GM18517 (cell line): ENCODE data around the gene TMCC3.
A peak's percentile ranks its signal among the peaks of the same experiment; 100 is the strongest.
"Not testable (repeated sequence)": the region's sequence is repeated elsewhere in the genome, so short reads cannot be mapped to it uniquely, and the experiment has no call there.

Source experiments
- ATAC-seq: cut with Tn5 transposase; IDR thresholded peaks from one replicate; pipeline ENCODE4 v1.9.1; 2021; ENCODE audit warnings: mild to moderate bottlenecking, moderate library complexity; ENCODE audit not compliant: unreplicated experiment

TMCC3 gene

GRCh38 chr12:94575645-94576403 lies 74.5 kb downstream of the TMCC3 start:
- ATAC-seq = no peak

- ATAC-seq = no peak
Measured at GRCh38 chr12:94575024-94575423, 75.3 kb downstream of the TMCC3 start.

DNA sequence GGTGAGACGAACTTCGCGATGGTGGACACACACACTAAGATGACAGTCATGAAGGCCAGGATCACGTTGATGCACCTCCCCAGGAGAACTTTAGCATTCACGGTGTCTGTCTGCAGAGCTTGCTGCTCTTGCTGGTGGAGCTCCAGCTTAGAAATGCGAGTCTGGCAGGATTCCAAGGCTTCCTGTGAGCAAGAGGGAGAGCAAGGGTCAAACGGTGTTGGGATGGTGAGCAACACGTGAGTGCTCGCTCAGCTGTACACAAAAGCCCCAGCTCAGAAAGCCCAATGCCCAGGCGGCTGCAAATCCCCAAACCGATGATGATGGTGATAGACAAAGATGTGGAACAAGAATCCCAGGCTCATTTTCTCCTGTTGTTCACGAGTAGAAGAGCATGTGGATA lies 78.8 kb downstream of the TMCC3 start:
- no peak for ATAC-seq

- no peak for ATAC-seq
Measured at GRCh38 chr12:94570161-94570560, 80.2 kb downstream of the TMCC3 start.

GRCh38 chr12:94567761-94568160 lies 82.6 kb downstream of the TMCC3 start:
- ATAC-seq = no peak

GRCh38 chr12:94566345-94566744 lies 84.0 kb downstream of the TMCC3 start:
- ATAC-seq = no peak

GRCh38 chr12:94565683-94566082 lies 84.7 kb downstream of the TMCC3 start:
- ATAC-seq = no peak

- no peak for ATAC-seq
Measured at GRCh38 chr12:94563286-94563685, 87.1 kb downstream of the TMCC3 start.

DNA sequence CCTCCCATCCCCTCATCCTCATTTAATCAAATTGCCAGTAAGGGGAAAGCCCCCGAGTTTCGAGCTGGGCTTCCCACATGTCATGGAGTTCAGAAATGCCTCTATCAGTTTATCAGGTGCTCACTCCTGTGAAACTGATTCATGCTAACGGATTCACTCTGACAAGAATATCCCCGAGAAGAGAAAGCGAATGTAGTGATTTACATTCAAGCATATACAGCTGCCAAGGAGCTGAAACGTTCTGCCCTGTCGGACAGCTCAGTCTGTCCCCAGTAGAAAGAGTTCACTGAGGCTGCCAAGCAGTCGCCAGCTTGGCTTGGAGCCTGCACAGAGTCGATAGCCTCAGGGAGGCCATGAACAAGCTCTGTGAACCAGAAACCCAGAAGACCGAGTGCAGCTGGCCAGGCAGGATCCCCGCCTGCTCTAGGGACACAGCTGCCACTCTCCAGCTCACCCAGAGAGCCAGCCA lies 88.4 kb downstream of the TMCC3 start:
- peak; percentile 94 for ATAC-seq

DNA sequence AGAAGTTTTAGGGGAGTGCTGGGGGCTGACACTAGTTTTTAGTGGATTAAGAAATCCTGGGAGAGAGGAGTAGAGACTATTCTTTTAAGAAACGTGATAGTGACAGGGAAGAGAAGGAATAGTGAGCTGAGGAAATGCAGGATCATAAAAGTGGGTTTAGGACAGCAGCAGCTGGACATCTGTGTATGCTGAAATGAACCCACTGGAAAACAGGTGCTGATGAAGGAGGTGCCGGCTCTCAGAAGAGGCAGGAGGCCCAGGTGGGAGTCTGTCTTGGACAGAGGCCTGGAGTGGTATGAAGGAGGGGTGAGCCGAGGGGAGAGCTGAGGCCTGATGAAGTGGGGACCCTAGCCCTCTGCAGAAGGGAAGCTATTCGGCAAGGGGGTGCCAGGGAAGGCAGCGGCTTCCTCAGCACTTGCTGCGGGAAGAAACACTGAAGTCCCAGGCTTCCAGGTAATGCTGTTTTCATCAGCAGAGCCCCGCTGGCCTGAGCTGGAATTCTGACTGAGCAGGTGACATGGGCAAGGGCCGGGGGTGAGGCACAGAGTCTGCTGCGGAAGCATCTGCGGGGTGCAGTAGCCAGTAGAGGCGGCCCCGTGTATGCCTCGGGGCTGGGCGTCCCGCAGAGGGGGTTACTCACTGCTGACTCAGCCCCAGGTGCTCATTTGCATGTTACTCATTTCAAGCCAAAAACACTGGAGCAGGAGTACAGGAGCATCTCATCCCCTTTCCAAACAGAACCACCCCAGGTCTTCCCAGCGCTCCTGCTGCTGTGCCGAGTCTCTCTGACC lies 89.7 kb downstream of the TMCC3 start:
- peak; percentile 51 for ATAC-seq

DNA sequence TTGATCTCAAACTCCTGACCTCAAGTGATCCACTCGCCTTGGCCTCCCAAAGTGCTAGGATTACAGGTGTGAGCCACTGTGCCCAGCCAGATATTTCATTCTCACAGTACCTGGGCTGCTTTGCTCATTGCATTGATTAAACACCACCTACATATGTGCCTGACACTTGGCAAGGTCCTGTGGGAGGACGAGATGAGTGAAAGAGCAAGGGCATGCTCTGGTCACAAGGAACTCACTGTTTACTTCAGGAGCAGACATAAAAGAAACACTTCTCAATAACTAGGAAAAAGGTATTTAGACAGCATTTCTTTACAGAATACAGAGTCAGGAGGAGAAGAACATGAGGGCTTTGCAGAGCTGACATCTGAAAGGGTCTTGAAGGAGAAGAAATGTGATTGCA lies 91.7 kb downstream of the TMCC3 start:
- no peak for ATAC-seq

- no peak for ATAC-seq
Measured at GRCh38 chr12:94557746-94558295, 92.5 kb downstream of the TMCC3 start.

DNA sequence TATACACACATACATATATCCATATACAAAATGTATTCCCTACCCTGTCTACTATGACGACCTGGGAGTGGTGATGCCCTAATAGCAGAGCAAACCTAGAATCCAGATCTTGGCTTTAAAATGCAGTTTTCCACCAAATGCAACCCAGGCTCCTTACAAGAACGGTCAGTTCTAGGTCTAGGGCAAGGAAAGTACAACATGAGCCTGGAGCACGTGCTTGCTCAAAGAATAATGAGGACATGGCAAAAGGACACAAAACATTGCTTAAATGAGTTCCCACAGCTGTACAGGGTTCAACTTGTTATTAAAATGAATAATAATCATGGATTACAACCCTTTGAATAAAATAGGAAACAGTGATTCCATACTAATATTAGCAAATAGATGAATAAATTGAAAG lies 94.7 kb downstream of the TMCC3 start:
- ATAC-seq = no peak

GRCh38 chr12:94553875-94554274 lies 96.5 kb downstream of the TMCC3 start:
- no peak for ATAC-seq

GRCh38 chr12:94553130-94553519 lies 97.2 kb downstream of the TMCC3 start:
- ATAC-seq = no peak

DNA sequence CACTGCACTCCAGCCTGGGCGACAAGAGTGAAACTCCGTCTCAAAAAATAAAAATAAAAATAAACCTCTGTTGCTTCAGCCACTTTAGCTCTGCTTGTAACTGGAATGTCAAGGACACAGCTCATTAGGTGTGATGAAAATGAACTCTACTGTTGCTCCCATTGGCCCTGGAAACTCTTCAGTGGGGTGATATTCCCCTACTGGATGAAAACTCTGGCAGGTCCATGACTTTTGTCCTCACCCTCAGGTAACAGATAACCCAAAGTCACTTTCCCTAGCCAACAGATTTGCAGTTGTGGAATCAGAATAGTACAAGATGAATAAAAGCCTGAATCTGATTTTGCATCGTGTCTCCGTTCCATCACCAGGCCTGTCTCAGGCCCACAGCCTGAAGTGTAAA lies 98.5 kb downstream of the TMCC3 start:
- ATAC-seq = no peak

DNA sequence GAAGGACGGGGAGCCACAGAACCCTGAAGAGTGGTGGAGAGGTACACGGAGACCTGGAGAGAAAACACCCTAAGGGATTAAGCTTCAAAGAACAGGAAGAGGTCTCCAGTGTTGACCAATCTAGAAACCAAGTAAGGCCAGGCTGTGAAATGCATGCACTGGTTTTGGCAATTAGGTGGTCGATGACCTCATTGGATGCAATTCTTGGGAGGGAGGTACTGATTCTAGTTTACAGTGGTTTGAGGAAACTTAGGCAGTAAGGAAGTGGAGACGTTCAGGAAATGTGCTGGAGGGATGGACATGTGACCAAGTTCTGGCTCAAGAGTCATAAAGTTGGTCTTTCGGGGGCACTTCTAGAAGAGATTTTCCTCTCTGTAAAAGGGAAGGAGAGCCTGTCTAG lies 99.4 kb downstream of the TMCC3 start:
- no peak for ATAC-seq

- not testable (repeated sequence) for ATAC-seq
Measured at GRCh38 chr12:94548833-94549232, 101.5 kb downstream of the TMCC3 start.

GRCh38 chr12:94545935-94546771 lies 104.2 kb downstream of the TMCC3 start:
- ATAC-seq = no peak

- no peak for ATAC-seq
Measured at GRCh38 chr12:94544355-94544754, 106.0 kb downstream of the TMCC3 start.

DNA sequence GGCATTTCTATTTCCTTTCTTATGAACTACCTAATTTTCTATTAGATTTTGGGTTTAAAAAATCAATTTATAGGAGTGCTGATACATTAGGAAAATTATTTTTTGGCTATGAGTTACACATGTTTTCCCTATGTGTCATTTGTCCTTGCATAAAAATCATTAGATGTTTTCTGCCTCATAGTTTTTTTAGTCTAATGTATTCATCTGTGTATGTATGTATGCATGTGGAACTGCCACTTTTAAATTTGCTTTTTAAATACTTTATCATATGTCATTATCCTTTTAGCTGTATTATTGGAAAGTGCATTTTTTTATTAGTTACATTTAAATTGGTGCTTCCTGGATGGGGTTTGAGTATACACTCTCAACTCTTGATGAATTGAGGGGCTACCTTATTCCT lies 112.0 kb downstream of the TMCC3 start:
- no peak for ATAC-seq
